ENCODE measurements around the gene AGBL1.

The AGBL1 gene

GRCh38 chr15:86329311-86330013 lies 249.8 kb downstream of the AGBL1 start:
- no peak for DNase-seq

DNA sequence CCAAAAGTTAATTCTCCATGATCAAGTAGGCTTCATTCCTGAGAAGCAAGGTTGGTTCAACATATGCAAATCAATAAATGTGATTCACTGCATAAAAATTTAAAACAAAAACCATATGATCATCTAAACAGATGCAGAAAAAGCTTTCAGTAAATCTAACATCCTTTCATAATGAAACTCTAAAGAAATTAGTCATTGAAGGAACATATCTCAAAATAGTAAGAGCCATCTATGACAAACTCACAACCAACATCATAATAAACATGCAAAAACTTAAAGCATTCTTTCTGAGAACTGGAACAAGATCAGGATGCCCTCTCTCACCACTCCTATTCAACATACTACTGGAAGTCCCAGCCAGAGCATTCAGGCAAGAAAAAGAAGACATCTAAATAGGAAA lies 254.1 kb downstream of the AGBL1 start:
- no peak for DNase-seq

DNA sequence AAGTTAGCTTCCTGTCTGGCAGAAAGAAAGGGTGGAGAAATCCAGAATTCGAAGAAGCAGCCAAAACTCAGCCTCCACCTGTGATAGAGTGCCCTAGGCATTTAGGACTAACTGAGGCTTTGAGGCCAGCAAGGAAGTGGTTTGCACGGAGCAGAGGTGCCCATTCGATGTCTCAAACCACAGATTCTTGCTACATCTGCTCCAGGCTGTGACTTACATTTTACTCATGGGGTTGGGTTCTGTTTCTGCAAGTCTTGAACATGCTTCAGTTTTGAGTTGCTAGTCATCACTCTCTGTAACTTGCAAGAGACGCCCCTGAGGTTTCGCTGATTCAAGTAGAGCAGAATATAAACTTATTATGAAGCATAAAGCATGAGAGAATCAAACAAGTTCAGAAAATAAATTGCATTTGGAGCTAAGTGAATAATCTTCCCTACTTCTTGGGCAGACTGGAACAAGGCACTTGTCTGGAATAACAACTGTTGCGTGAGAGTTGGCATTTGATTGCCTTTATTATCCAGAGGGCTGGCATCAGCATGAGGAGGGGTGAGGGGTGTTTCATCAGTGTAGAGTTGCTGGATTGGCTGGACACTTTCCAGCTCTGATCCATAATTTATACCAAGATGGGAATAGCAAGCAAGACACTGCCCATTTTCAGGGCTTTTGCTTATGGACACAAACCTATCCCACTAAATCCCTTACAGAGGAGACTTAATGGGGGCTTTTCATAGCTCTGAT lies 256.5 kb downstream of the AGBL1 start:
- no peak for DNase-seq

- DNase-seq = no peak
Observed at GRCh38 chr15:86337071-86337470, 257.4 kb downstream of the AGBL1 start.

- no peak for DNase-seq
Observed at GRCh38 chr15:86347245-86347644, 267.6 kb downstream of the AGBL1 start.

- DNase-seq = no peak
Observed at GRCh38 chr15:86349565-86349964, 269.9 kb downstream of the AGBL1 start.

- DNase-seq = no peak
Observed at GRCh38 chr15:86353213-86353612, 273.5 kb downstream of the AGBL1 start.

GRCh38 chr15:86355361-86355760 lies 275.7 kb downstream of the AGBL1 start:
- no peak for DNase-seq

GRCh38 chr15:86355801-86356200 lies 276.1 kb downstream of the AGBL1 start:
- no peak for DNase-seq

DNA sequence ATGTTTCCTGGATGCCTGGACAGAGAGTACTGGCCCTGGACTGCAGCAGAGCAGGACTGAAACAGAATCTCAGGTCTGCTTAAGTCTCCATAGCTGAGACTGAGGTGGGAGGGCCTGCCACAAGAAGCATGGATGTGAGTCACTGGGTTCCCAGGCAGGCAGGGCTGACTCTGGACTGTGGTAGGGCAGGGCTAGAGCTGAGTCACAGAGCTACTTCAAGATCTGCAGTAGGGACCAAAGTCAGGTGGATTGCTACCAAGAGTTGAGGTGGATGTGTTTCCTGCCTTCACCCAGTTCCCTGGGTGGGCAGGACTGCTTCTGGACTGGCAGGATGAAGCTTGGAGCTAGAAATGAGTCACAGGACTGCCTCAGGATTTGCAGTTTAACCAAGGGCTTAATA lies 282.9 kb downstream of the AGBL1 start:
- DNase-seq = no peak

GRCh38 chr15:86373147-86373546 lies 293.5 kb downstream of the AGBL1 start:
- no peak for DNase-seq

DNA sequence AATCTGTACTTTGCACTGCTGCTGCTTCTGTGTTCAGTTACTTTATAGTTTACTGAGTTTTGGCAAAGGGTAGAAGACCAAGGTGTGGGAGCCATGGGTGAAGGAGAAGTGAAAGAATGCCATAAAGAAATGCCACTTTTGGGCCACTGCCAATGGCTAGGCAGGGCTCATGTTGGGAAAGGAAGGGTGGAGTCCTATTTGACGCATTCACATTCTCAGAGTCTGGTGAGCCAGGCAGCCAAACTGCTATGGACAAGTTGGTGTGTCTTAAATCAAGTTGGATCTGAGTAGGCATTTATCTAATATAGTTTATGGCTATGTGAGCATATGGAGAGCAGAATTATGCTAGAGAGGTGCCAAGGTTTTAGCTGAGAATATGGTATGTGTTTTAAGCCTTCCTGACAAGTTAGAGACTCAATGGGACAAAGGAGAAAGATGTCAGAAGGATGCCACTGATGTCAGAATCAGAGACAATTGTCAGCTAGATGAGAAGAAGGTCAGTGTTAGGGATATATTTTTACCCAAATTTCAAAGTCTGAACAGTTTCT lies 296.1 kb downstream of the AGBL1 start:
- DNase-seq = no peak

GRCh38 chr15:86377914-86378313 lies 298.2 kb downstream of the AGBL1 start:
- DNase-seq = peak; percentile 63

DNA sequence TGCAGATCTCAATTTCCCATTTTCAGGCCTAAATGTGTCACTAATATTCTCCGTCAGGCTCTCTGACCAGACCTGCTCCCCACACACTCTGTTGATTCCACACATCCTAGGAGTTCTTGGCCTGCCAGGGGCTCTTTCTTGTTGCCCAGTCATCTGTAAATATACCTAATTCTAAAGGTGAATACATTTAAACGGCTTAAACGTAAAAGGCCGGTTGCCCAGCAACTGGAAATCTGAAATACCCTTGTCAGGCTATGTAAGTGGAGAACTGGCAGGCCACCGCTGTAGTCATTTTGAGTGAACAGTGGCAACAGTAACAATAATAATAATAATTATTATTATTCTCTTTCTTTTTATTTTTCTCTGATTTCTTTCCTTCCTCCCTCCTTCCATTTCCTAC lies 302.7 kb downstream of the AGBL1 start:
- peak; percentile 32 for DNase-seq

GRCh38 chr15:86383611-86384010 lies 303.9 kb downstream of the AGBL1 start:
- DNase-seq = no peak

- no peak for DNase-seq
Observed at GRCh38 chr15:86384186-86384585, 304.5 kb downstream of the AGBL1 start.

DNA sequence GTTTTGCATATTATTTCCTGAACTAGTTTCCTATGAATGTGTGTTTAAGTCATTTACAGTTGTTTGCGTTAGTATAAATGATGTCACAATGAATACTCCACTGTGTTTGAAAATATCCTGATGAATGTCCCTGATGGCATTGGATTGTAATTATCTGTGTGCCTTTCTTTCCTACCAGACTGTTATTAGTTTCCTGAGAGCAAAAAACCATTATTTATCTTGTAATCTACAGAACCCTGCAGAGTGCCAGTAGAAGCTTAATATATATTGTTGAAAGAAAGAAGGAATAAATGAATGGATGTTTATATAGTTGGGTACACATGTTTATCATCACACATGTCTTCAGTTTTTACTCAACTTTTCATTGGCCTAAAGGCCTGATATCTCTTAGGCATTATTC lies 312.6 kb downstream of the AGBL1 start:
- DNase-seq = no peak

GRCh38 chr15:86392874-86393273 lies 313.2 kb downstream of the AGBL1 start:
- DNase-seq = no peak

DNA sequence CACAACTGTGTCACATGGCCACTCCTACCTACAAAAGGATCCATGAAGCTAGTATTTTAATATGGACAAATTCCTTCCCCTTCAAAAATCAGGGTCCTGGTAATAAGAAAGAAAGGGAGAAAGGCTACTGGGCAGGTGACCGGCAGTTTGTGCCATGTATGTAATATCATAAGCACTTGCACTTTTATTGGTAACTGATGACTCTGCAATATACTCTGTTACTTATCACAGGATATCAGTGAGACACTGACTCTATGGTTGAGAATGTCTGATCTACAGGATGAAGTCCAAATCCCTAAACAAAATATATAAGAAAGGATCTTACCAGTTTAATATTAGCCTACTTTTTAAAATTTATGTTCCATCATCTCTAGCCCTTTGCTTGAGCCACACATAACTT lies 315.2 kb downstream of the AGBL1 start:
- DNase-seq = no peak

DNA sequence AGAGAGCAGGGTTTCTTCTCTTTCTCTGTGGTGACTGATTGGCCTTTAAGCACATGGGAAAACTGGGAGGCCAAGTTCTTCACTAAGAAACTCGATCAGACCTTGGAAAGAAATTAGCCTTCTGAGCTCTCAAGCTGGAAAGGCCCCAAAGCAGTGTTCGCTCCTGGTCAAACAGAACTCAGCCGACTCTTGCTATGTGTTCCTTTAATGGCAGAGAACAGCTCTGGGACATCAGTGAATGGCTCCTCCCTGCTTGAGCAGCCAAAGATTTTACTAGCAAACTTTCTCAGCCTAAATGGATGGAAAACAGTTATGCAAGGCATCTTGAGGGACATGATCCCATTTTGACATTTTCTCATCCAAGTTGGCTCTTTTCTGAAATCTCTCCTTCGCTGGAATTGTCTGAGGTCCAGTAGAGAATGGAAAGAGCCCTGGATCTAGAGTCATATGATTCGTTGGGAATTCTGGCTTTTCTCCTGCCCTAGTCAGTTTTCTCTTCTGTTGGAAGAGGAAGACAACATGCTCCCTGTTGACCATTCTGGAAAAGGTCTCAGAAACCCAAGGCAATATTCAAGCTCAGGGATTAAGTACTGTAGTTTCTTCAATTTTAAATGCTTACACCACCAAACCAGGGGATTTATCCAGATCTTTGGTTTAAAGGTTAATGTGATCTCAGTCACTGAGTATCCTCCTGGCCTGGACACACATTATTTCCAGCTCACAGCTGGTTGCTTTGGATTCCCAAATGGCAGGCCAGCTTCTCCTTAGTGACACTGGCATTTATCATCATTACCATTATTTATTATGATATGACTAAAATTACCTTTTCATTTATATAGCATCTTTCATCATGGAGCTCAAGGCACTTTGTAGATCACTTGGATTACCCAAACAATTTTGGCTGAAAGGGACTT lies 319.6 kb downstream of the AGBL1 start:
- DNase-seq = no peak

GRCh38 chr15:86403221-86403620 lies 323.6 kb downstream of the AGBL1 start:
- DNase-seq = no peak

DNA sequence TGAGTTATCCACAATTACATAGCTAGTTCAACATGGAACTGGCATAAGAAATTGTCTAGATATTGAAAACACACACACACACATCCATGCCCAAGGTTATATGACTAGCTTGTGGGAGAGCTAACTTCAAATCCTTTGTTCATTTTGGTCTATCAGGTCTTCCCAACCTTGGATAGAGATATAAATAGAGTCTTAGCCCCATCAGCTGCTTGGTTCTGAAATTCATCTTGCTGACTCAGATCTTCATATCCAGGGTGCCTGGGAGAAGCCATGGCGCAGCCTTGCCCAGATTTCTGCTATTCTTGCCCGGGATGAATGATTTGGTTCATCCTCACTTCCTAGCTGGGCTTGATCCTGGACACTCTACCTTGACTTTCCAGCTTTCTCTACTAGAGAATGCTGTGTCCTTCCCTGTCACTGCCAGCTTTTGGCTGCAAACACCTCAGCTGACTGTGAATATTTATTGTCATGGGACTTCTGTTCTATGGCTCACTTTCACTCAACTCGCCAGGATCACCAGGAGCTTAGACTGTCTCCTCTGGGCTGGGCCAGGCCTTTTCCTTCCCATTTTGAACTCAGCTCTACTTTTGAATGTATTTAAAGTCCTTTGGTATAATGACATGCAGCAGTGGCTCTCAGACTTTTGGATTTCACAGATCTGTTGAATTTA lies 324.4 kb downstream of the AGBL1 start:
- no peak for DNase-seq

- no peak for DNase-seq
Observed at GRCh38 chr15:86408261-86408660, 328.6 kb downstream of the AGBL1 start.
